Neural cell (in vitro differentiated cells): ENCODE data around the gene FAM162B.

Experiments
- CTCF ChIP-seq: fragments of 450-650 bp; IDR thresholded peaks from 2 replicates; pipeline ENCODE4 v1.5.1; 2014; ENCODE audit warnings: antibody characterized with exemption, mild to moderate bottlenecking, moderate library complexity; ENCODE audit not compliant: poor library complexity, severe bottlenecking
- RAD21 ChIP-seq: fragments of 450-650 bp; conservative IDR thresholded peaks from 2 replicates; pipeline ENCODE4 v1.6.1; 2014; ENCODE audit warnings: antibody characterized with exemption, mild to moderate bottlenecking, moderate library complexity

GRCh38 chr6:116730513-116730912 lies 35.0 kb downstream of the FAM162B start:
- no peak for TF ChIP-seq CTCF
- TF ChIP-seq RAD21: no peak
